ENCODE measurements around the gene BCLAF1.
A peak's percentile ranks its signal among the peaks of the same experiment; 100 is the strongest.

The BCLAF1 gene

DNA sequence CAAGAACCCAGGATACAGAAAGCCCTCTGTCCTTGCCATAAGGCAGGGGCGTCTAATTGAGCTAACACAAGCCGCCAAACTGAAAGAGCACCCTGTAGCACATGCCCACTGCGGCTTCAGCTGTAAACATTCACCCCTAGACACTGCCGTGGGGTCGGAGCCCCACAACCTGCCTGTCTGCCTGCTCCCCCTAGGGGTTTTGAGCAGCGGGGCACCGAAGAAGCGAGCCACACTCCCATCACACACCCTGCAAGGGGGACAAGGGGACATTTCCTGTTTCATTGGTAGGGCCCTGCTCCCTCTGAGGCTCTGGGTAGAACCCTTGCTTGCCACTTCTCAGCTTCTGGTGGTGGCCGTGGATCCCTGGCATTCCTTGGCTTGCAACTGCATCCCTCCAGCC lies 45.2 kb upstream of the BCLAF1 start:
- in situ Hi-C loops (cut with MboI; ENCODE audit: low pct_unique_long_range_greater_than_20kb, low sequenced_read_pairs, unreplicated experiment) = no loop called here
- no peak for DNase-seq (ENCODE audit: low spot score)
- TF ChIP-seq, protein P1, sequence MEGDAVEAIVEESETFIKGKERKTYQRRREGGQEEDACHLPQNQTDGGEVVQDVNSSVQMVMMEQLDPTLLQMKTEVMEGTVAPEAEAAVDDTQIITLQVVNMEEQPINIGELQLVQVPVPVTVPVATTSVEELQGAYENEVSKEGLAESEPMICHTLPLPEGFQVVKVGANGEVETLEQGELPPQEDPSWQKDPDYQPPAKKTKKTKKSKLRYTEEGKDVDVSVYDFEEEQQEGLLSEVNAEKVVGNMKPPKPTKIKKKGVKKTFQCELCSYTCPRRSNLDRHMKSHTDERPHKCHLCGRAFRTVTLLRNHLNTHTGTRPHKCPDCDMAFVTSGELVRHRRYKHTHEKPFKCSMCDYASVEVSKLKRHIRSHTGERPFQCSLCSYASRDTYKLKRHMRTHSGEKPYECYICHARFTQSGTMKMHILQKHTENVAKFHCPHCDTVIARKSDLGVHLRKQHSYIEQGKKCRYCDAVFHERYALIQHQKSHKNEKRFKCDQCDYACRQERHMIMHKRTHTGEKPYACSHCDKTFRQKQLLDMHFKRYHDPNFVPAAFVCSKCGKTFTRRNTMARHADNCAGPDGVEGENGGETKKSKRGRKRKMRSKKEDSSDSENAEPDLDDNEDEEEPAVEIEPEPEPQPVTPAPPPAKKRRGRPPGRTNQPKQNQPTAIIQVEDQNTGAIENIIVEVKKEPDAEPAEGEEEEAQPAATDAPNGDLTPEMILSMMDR (IDR thresholded peaks at IDR 0.05; ENCODE audit: extremely low read depth, insufficient read depth, missing control alignments) = peak; percentile 18

- TF ChIP-seq, protein P1 (IDR thresholded peaks at IDR 0.05; ENCODE audit: extremely low read depth, insufficient read depth, missing control alignments) = no peak
- no peak for DNase-seq (ENCODE audit: low spot score)
- in situ Hi-C loops (cut with MboI; ENCODE audit: low pct_unique_long_range_greater_than_20kb, low sequenced_read_pairs, unreplicated experiment) = no loop called here
Measured at GRCh38 chr6:136334465-136334846, 44.8 kb upstream of the BCLAF1 start.

GRCh38 chr6:136333824-136334464 lies 44.3 kb upstream of the BCLAF1 start:
- no peak for DNase-seq (ENCODE audit: low spot score)
- TF ChIP-seq, protein P1 (IDR thresholded peaks at IDR 0.05; ENCODE audit: extremely low read depth, insufficient read depth, missing control alignments) = no peak
- in situ Hi-C loops (cut with MboI; ENCODE audit: low pct_unique_long_range_greater_than_20kb, low sequenced_read_pairs, unreplicated experiment) = no loop called here

GRCh38 chr6:136331461-136331860 lies 41.8 kb upstream of the BCLAF1 start:
- DNase-seq (ENCODE audit: low spot score) = no peak
- TF ChIP-seq, protein P1 (IDR thresholded peaks at IDR 0.05; ENCODE audit: extremely low read depth, insufficient read depth, missing control alignments) = no peak
- in situ Hi-C loops (cut with MboI; ENCODE audit: low pct_unique_long_range_greater_than_20kb, low sequenced_read_pairs, unreplicated experiment) = no loop called here

DNA sequence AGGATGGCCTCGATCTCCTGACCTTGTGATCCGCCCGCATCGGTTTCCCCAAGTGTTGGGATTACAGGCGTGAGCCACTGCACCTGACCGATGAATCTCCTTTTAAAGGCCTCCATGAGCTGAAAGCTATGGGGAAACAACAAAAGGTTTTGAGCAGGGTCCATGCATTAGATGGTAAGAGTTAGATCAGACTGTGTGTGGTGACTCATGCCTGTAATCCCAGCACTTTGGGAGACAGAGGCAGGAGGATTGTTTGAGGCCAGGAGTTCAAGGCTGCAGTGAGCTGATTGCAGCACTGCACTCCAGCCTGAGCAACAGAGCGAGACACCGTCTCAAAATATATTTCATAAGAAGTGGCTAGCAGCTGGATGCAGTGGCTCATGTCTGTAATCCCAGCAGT lies 41.0 kb upstream of the BCLAF1 start:
- in situ Hi-C loops (cut with MboI; ENCODE audit: low pct_unique_long_range_greater_than_20kb, low sequenced_read_pairs, unreplicated experiment) = no loop called here
- TF ChIP-seq, protein P1 (IDR thresholded peaks at IDR 0.05; ENCODE audit: extremely low read depth, insufficient read depth, missing control alignments) = no peak
- DNase-seq (ENCODE audit: low spot score) = no peak

DNA sequence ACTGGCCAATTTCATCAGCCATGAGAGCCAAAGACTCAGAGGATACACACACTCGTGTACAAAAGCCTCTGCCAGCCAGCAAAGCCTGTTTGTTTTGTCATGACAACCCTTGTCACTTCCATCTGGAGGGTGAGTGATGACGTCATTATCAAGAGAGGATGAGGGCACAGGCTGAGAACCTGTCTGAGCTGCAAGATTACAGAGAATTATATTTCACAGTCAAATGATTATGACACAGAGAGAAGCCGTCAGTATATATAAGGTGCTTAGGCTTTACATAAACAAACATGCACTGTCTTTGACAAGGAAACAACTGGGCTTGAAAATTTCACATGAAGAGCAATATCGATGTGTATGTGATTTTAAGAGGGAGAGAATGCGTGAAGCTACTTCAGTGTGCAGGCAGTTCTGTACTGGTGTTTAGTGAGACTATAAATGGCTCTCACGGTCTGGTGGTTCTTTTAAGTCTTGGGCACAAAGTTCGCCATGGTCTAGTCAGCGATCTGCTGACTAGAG lies 36.5 kb upstream of the BCLAF1 start:
- TF ChIP-seq, protein P1 (IDR thresholded peaks at IDR 0.05; ENCODE audit: extremely low read depth, insufficient read depth, missing control alignments) = no peak
- in situ Hi-C loops (cut with MboI; ENCODE audit: low pct_unique_long_range_greater_than_20kb, low sequenced_read_pairs, unreplicated experiment) = no loop called here
- no peak for DNase-seq (ENCODE audit: low spot score)
